Measurements from ENCODE around the gene TMEM214. TPM values are rescaled to one million over a fixed set of nuclear protein-coding genes. Genes with fewer than 3 reads are reported as not detected.
A peak's percentile ranks its signal among the peaks of the same experiment; 100 is the strongest.

Gene TMEM214
- total RNA-seq, 1 donor from 2014 or later = 83.9 TPM

DNA sequence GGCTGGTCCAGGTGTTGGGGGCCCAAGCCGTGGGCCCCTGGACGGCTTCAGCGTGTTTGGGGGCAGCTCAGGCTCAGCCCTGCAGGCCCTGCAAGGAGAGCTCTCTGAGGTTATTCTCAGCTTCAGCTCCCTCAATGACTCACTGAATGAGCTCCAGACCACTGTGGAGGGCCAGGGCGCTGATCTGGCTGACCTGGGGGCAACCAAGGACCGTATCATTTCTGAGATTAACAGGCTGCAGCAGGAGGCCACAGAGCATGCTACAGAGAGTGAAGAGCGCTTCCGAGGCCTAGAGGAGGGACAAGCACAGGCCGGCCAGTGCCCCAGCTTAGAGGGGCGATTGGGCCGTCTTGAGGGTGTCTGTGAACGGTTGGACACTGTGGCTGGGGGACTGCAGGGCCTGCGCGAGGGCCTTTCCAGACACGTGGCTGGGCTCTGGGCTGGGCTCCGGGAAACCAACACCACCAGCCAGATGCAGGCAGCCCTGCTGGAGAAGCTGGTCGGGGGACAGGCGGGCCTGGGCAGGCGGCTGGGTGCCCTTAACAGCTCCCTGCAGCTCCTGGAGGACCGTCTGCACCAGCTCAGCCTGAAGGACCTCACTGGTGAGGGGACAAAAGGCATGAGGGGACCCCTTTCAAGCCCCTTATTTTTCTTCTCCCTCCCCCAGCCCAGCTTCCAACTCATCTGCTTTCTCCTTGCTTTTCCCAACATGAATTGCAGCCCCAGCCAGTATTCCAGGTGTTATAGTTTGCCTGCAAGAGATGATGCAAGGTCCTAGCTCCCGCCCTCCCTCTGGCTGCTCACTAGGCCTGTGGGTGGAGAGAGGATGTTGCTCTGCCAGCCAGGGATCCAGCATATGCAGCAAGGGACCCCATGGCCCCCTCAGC lies 50.9 kb downstream of the TMEM214 start:
- peaks cover 5% of the 10 kb centered on the region for H3K36me3 Mint-ChIP-seq
- peaks cover 18% of the 10 kb centered on the region for H3K4me1 Mint-ChIP-seq (ENCODE audit: unreplicated experiment)
- peak overlapping the region; percentile 44 for H3K4me3 Mint-ChIP-seq
- no peaks in the 10 kb centered on the region for H3K9me3 Mint-ChIP-seq
- no peak overlapping the region for H3K27ac Mint-ChIP-seq
- DNase-seq (ENCODE audit: extremely low spot score, unreplicated experiment) = no peak
- peaks cover 10% of the 10 kb centered on the region for H3K27me3 Mint-ChIP-seq
- TF ChIP-seq, protein P1, sequence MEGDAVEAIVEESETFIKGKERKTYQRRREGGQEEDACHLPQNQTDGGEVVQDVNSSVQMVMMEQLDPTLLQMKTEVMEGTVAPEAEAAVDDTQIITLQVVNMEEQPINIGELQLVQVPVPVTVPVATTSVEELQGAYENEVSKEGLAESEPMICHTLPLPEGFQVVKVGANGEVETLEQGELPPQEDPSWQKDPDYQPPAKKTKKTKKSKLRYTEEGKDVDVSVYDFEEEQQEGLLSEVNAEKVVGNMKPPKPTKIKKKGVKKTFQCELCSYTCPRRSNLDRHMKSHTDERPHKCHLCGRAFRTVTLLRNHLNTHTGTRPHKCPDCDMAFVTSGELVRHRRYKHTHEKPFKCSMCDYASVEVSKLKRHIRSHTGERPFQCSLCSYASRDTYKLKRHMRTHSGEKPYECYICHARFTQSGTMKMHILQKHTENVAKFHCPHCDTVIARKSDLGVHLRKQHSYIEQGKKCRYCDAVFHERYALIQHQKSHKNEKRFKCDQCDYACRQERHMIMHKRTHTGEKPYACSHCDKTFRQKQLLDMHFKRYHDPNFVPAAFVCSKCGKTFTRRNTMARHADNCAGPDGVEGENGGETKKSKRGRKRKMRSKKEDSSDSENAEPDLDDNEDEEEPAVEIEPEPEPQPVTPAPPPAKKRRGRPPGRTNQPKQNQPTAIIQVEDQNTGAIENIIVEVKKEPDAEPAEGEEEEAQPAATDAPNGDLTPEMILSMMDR (conservative IDR thresholded peaks at IDR 0.05) = no peak

DNA sequence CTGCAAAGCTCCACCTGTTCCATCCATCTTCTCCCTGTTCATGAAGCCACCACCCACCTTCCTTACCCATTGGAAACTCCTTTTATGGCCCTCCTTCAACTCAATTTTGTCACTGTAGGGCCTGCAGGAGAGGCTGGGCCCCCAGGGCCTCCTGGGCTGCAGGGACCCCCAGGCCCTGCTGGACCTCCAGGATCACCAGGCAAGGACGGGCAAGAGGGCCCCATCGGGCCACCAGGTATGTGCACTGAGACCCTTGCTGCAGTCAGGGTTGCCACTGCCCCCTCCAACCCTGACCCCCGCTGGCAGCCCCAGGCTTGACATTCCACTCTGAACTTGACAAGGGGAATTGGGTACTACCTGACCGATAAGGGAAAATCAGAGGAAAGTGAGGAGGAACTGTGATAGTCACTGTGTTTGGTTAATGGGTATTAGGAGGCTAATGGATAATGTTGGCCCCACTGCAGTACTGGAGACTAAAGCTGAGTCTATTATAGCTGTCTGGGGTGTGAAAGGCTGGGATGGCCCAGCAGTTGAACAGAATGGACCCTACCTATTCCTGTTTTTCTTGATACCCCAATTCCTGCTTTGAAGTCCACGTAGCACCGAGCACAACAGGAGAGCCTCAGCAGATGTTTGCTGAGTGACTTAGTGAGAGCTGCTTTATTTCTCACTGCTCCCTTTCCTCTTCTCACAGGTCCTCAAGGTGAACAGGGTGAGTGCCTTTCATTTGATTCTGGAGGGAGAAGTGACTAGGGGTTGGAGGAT lies 51.7 kb downstream of the TMEM214 start:
- no peak for DNase-seq (ENCODE audit: extremely low spot score, unreplicated experiment)
- Mint-ChIP-seq H3K4me3 (peak overlapping the region; percentile 65), H3K36me3 (peaks cover 5% of the 10 kb centered on the region), H3K9me3 (no peaks in the 10 kb centered on the region), H3K4me1 (ENCODE audit: unreplicated experiment) (peaks cover 18% of the 10 kb centered on the region), H3K27ac (no peak overlapping the region), H3K27me3 (peaks cover 10% of the 10 kb centered on the region)
- TF ChIP-seq, protein P1 (conservative IDR thresholded peaks at IDR 0.05) = no peak

DNA sequence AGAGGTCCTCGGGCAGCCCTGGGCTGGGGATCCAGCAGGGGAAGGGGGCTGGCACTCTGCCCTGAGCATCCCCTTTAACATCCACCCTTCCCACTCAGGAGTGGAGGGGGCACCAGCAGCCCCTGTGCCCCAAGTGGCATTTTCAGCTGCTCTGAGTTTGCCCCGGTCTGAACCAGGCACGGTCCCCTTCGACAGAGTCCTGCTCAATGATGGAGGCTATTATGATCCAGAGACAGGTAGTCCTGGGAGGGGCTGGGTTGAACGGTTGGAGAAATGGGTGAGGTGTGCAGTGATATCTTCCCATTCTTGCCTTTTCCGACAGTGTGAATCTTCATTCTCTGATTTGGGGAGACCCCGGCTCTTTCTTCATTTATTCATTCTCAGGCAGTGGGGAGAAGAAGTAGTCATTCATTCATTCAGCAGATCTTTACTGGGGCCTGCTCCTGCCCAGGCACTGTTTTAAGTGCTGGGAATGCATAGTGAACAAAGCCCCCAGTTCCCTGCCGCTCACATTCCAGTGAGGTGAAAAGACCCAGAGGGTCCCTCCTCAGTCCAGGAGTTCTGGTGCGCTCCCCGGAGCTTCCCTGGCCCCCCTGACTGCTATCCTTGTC lies 52.4 kb downstream of the TMEM214 start:
- DNase-seq (ENCODE audit: extremely low spot score, unreplicated experiment) = no peak
- TF ChIP-seq, protein P1 (conservative IDR thresholded peaks at IDR 0.05) = no peak
- Mint-ChIP-seq H3K4me3 (peak overlapping the region; percentile 72), H3K9me3 (no peaks in the 10 kb centered on the region), H3K4me1 (ENCODE audit: unreplicated experiment) (peaks cover 13% of the 10 kb centered on the region), H3K27me3 (peaks cover 10% of the 10 kb centered on the region), H3K27ac (peak overlapping the region; percentile 55), H3K36me3 (peaks cover 5% of the 10 kb centered on the region)

DNA sequence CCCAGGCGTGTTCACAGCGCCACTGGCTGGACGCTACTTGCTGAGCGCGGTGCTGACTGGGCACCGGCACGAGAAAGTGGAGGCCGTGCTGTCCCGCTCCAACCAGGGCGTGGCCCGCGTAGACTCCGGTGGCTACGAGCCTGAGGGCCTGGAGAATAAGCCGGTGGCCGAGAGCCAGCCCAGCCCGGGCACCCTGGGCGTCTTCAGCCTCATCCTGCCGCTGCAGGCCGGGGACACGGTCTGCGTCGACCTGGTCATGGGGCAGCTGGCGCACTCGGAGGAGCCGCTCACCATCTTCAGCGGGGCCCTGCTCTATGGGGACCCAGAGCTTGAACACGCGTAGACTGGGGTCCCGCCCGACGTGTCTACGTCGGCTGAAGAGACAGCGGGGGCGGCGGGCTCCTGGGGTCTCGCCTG lies 52.9 kb downstream of the TMEM214 start:
- Mint-ChIP-seq H3K9me3 (no peaks in the 10 kb centered on the region), H3K27me3 (peaks cover 10% of the 10 kb centered on the region), H3K36me3 (peaks cover 5% of the 10 kb centered on the region), H3K27ac (peak overlapping the region; percentile 55), H3K4me3 (peak overlapping the region; percentile 72), H3K4me1 (ENCODE audit: unreplicated experiment) (peaks cover 10% of the 10 kb centered on the region)
- DNase-seq (ENCODE audit: extremely low spot score, unreplicated experiment) = no peak
- TF ChIP-seq, protein P1 (conservative IDR thresholded peaks at IDR 0.05) = no peak

DNA sequence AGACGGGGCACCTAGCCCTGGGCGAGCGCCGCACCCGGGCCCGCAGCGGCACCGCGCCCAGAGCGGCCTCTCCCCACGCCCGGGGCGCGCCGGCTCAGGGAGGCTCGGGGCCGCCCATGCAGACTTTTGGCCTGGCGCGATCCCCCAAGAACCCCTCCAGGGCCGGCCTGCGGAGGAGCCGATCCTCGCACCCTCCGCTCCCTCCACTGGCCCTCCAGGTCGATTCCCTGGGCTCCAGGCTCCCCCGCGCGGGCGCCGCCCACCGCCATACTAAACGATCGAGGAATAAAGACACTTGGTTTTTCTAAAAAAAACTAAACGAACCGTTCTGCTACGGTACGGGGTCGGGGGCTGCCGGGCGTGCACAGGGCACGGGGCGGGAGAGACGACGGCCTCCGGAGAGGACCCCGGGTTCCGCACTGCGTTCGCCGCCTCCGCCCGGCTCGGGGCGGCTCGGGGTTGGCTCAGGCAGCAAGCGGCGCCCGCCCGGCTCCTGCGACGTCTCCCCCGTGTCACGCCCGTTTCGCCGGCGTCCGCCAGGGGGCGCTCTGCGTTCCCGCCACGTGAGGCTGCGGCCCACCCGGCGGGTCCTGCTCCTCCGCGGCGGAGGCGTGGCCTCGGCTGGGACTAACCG lies 53.4 kb downstream of the TMEM214 start:
- Mint-ChIP-seq H3K27ac (no peak overlapping the region), H3K27me3 (peaks cover 10% of the 10 kb centered on the region)
- DNase-seq (ENCODE audit: extremely low spot score, unreplicated experiment) = peak; percentile 99

More for the DNA sequence above, 53.4 kb downstream of the TMEM214 start:
- peaks cover 3% of the 10 kb centered on the region for H3K36me3 Mint-ChIP-seq
- peaks cover 5% of the 10 kb centered on the region for H3K4me1 Mint-ChIP-seq (ENCODE audit: unreplicated experiment)
- H3K4me3 Mint-ChIP-seq = peak overlapping the region; percentile 88
- H3K9me3 Mint-ChIP-seq = no peaks in the 10 kb centered on the region
- TF ChIP-seq, protein P1 (conservative IDR thresholded peaks at IDR 0.05) = peak; percentile 97
